Parathyroid adenoma (tissue), 2 donors: ENCODE measurements around the gene LAMB4.

ENCODE experiments used
- H2AFZ ChIP-seq: fragments of 300-600 bp; sonication (generic); one replicate; pipeline ENCODE4 v1.7.0; 2017; ENCODE audit warnings: antibody characterized with exemption, mild to moderate bottlenecking
- H3K27ac ChIP-seq: fragments of 300-600 bp; sonication (generic); one replicate; pipeline ENCODE4 v1.7.0; 2017
- H3K27me3 ChIP-seq: fragments of 300-600 bp; sonication (generic); one replicate; pipeline ENCODE4 v1.7.0; 2017; ENCODE audit warnings: low read length; ENCODE audit not compliant: control insufficient read depth, insufficient read depth
- H3K36me3 ChIP-seq: fragments of 300-600 bp; sonication (generic); one replicate; pipeline ENCODE4 v1.7.0; 2017; ENCODE audit warnings: low read length; ENCODE audit not compliant: control insufficient read depth, insufficient read depth
- H3K4me1 ChIP-seq: fragments of 300-600 bp; sonication (generic); one replicate; pipeline ENCODE4 v1.7.0; 2017; ENCODE audit warnings: control low read depth
- H3K4me2 ChIP-seq: fragments of 300-600 bp; sonication (generic); one replicate; pipeline ENCODE4 v1.7.0; 2017; ENCODE audit warnings: low read length
- H3K4me3 ChIP-seq: fragments of 300-600 bp; sonication (generic); one replicate; pipeline ENCODE4 v1.7.0; 2017; ENCODE audit warnings: low read depth, low read length
- H3K79me2 ChIP-seq: fragments of 300-600 bp; sonication (generic); one replicate; pipeline ENCODE4 v1.7.0; 2017; ENCODE audit warnings: control low read depth
- H3K9ac ChIP-seq: fragments of 300-600 bp; sonication (generic); one replicate; pipeline ENCODE4 v1.7.0; 2017; ENCODE audit warnings: mild to moderate bottlenecking
- H3K9me3 ChIP-seq: fragments of 300-600 bp; sonication (generic); one replicate; pipeline ENCODE4 v1.7.0; 2017; ENCODE audit warnings: low read length; ENCODE audit not compliant: control insufficient read depth
- CTCF ChIP-seq: fragments of 300-600 bp; sonication (generic); IDR thresholded peaks from one replicate; pipeline ENCODE4 v1.7.0; 2017; ENCODE audit warnings: antibody characterized with exemption, mild to moderate bottlenecking
- donor health status: primary hyperparathyroidism.

The LAMB4 gene

GRCh38 chr7:107982042-107982840, 147.9 kb downstream of the LAMB4 start:
- Histone ChIP-seq H3K9ac (no peak overlapping the region), H3K27me3 (no peaks in the 10 kb centered on the region), H3K4me1 (no peaks in the 10 kb centered on the region), H3K36me3 (no peaks in the 10 kb centered on the region), H3K4me3 (no peak overlapping the region), H3K27ac (no peak overlapping the region), H3K9me3 (no peaks in the 10 kb centered on the region), H3K4me2 (no peak overlapping the region), H2AFZ (no peak overlapping the region), H3K79me2 (no peaks in the 10 kb centered on the region)
- TF ChIP-seq CTCF: no peak

- H3K36me3 ChIP-seq: no peaks in the 10 kb centered on the region
- no peak overlapping the region for H2AFZ ChIP-seq
- H3K4me3 ChIP-seq: no peak overlapping the region
- no peak for TF ChIP-seq CTCF
- no peaks in the 10 kb centered on the region for H3K4me1 ChIP-seq
- no peaks in the 10 kb centered on the region for H3K79me2 ChIP-seq
- H3K27me3 ChIP-seq: no peaks in the 10 kb centered on the region
- no peak overlapping the region for H3K27ac ChIP-seq
- H3K9me3 ChIP-seq: no peaks in the 10 kb centered on the region
- no peak overlapping the region for H3K9ac ChIP-seq
- H3K4me2 ChIP-seq: no peak overlapping the region
These were observed 148.7 kb downstream of the LAMB4 start for GRCh38 chr7:107981466-107981865.

- Histone ChIP-seq H3K4me2 (no peak overlapping the region), H3K4me3 (no peak overlapping the region), H3K79me2 (no peaks in the 10 kb centered on the region), H3K9me3 (no peaks in the 10 kb centered on the region), H2AFZ (no peak overlapping the region), H3K27ac (no peak overlapping the region), H3K9ac (no peak overlapping the region), H3K27me3 (no peaks in the 10 kb centered on the region), H3K36me3 (no peaks in the 10 kb centered on the region), H3K4me1 (no peaks in the 10 kb centered on the region)
- no peak for TF ChIP-seq CTCF
These were observed 149.4 kb downstream of the LAMB4 start for GRCh38 chr7:107980671-107981190.

- Histone ChIP-seq H3K4me1 (no peaks in the 10 kb centered on the region), H3K4me3 (no peak overlapping the region), H3K9me3 (no peaks in the 10 kb centered on the region), H2AFZ (no peak overlapping the region), H3K36me3 (no peaks in the 10 kb centered on the region), H3K79me2 (no peaks in the 10 kb centered on the region), H3K27me3 (no peaks in the 10 kb centered on the region), H3K9ac (no peak overlapping the region), H3K27ac (no peak overlapping the region), H3K4me2 (no peak overlapping the region)
- TF ChIP-seq CTCF: no peak
These were observed 150.0 kb downstream of the LAMB4 start for GRCh38 chr7:107980171-107980570.
